IPS-20b (cell line): ENCODE data around the gene ARCN1.
"Not testable (repeated sequence)": the region's sequence is repeated elsewhere in the genome, so short reads cannot be mapped to it uniquely, and the experiment has no call there.

Experiments used
- H3K27ac ChIP-seq: one replicate; pipeline ENCODE4 v1.5.1; 2013; ENCODE audit warnings: low read length
- H3K27me3 ChIP-seq: 2 replicates; pipeline ENCODE4 v1.6.1; 2013; ENCODE audit warnings: mild to moderate bottlenecking, low read length, inconsistent platforms; ENCODE audit not compliant: insufficient read depth
- H3K36me3 ChIP-seq: 2 replicates; pipeline ENCODE4 v1.6.1; 2013; ENCODE audit warnings: low read depth, mild to moderate bottlenecking, inconsistent platforms, low read length, moderate library complexity; ENCODE audit not compliant: insufficient read depth
- H3K4me1 ChIP-seq: 2 replicates; pipeline ENCODE4 v1.6.1; 2013; ENCODE audit warnings: mild to moderate bottlenecking, control low read depth, inconsistent platforms, low read length, moderate library complexity; ENCODE audit not compliant: insufficient read depth
- H3K4me3 ChIP-seq: 2 replicates; pipeline ENCODE4 v1.5.1; 2013; ENCODE audit warnings: mild to moderate bottlenecking, low read length, inconsistent platforms
- H3K9ac ChIP-seq: 2 replicates; pipeline ENCODE4 v1.6.1; 2013; ENCODE audit warnings: low read depth, mild to moderate bottlenecking, inconsistent platforms, low read length, moderate library complexity
- H3K9me3 ChIP-seq: 2 replicates; pipeline ENCODE4 v1.6.1; 2013; ENCODE audit warnings: mild to moderate bottlenecking, low read depth, low read length, inconsistent platforms; ENCODE audit not compliant: insufficient read depth

The ARCN1 gene

GRCh38 chr11:118552341-118552740, 19.9 kb upstream of the ARCN1 start:
- Histone ChIP-seq H3K9me3 (no peaks in the 10 kb centered on the region), H3K9ac (no peak overlapping the region), H3K4me1 (no peaks in the 10 kb centered on the region), H3K27ac (no peak overlapping the region), H3K36me3 (peaks cover 22% of the 10 kb centered on the region), H3K27me3 (no peaks in the 10 kb centered on the region), H3K4me3 (no peak overlapping the region)

- H3K4me3 ChIP-seq, result no peak overlapping the region
- H3K9me3 ChIP-seq, result no peaks in the 10 kb centered on the region
- H3K27me3 ChIP-seq, result no peaks in the 10 kb centered on the region
- no peak overlapping the region for H3K9ac ChIP-seq
- H3K4me1 ChIP-seq, result no peaks in the 10 kb centered on the region
- peaks cover 6% of the 10 kb centered on the region for H3K36me3 ChIP-seq
- no peak overlapping the region for H3K27ac ChIP-seq
Measured at GRCh38 chr11:118560806-118561205, 11.4 kb upstream of the ARCN1 start.

- no peaks in the 10 kb centered on the region for H3K36me3 ChIP-seq
- H3K27ac ChIP-seq, result no peak overlapping the region
- H3K4me1 ChIP-seq, result no peaks in the 10 kb centered on the region
- H3K27me3 ChIP-seq, result no peaks in the 10 kb centered on the region
- H3K4me3 ChIP-seq, result peak overlapping the region; percentile 35; the same call in 1 of the 2 replicates
- H3K9me3 ChIP-seq, result no peaks in the 10 kb centered on the region
- no peak overlapping the region for H3K9ac ChIP-seq
Measured at GRCh38 chr11:118565051-118565450, 7.2 kb upstream of the ARCN1 start.

GRCh38 chr11:118569670-118570069, 2.5 kb upstream of the ARCN1 start:
- Histone ChIP-seq H3K27me3 (no peaks in the 10 kb centered on the region), H3K9ac (no peak overlapping the region), H3K27ac (no peak overlapping the region), H3K4me3 (no peak overlapping the region), H3K9me3 (no peaks in the 10 kb centered on the region), H3K4me1 (peaks cover 3% of the 10 kb centered on the region; the same call in 1 of the 2 replicates), H3K36me3 (no peaks in the 10 kb centered on the region)

GRCh38 chr11:118570787-118571186, 1.4 kb upstream of the ARCN1 start:
- Histone ChIP-seq H3K9me3 (no peaks in the 10 kb centered on the region), H3K4me3 (no peak overlapping the region), H3K36me3 (no peaks in the 10 kb centered on the region), H3K27me3 (no peaks in the 10 kb centered on the region), H3K27ac (no peak overlapping the region), H3K9ac (no peak overlapping the region), H3K4me1 (peaks cover 3% of the 10 kb centered on the region; the same call in 1 of the 2 replicates)

GRCh38 chr11:118571701-118572060, 528 bp upstream of the ARCN1 start:
- peak overlapping the region; percentile 97 for H3K4me3 ChIP-seq
- peak overlapping the region; percentile 97; the same call in 1 of the 2 replicates for H3K9ac ChIP-seq
- H3K4me1 ChIP-seq, H3K27me3 ChIP-seq, H3K27ac ChIP-seq, H3K36me3 ChIP-seq, H3K9me3 ChIP-seq: not testable (repeated sequence)

GRCh38 chr11:118572981-118573550, 857 bp downstream of the ARCN1 start:
- Histone ChIP-seq H3K9me3 (no peaks in the 10 kb centered on the region), H3K9ac (peak overlapping the region; percentile 97), H3K4me1 (peaks cover 3% of the 10 kb centered on the region; the same call in 1 of the 2 replicates), H3K36me3 (no peaks in the 10 kb centered on the region), H3K27ac (peak overlapping the region; percentile 61), H3K27me3 (no peaks in the 10 kb centered on the region), H3K4me3 (peak overlapping the region; percentile 97)

- Histone ChIP-seq H3K4me3 (no peak overlapping the region), H3K9ac (no peak overlapping the region)
Measured at GRCh38 chr11:118574636-118575035, 2.4 kb downstream of the ARCN1 start.

GRCh38 chr11:118577995-118578394, 5.8 kb downstream of the ARCN1 start:
- peaks cover 21% of the 10 kb centered on the region for H3K36me3 ChIP-seq

More at GRCh38 chr11:118574636-118575035, 2.4 kb downstream of the ARCN1 start:
- Histone ChIP-seq H3K4me1 (peaks cover 3% of the 10 kb centered on the region; the same call in 1 of the 2 replicates), H3K27ac (no peak overlapping the region), H3K36me3 (no peaks in the 10 kb centered on the region), H3K27me3 (no peaks in the 10 kb centered on the region), H3K9me3 (no peaks in the 10 kb centered on the region)

GRCh38 chr11:118581057-118581456, 8.8 kb downstream of the ARCN1 start:
- no peaks in the 10 kb centered on the region for H3K9me3 ChIP-seq
- H3K27me3 ChIP-seq, result no peaks in the 10 kb centered on the region
- H3K9ac ChIP-seq, result no peak overlapping the region
- no peaks in the 10 kb centered on the region for H3K4me1 ChIP-seq
- H3K27ac ChIP-seq, result no peak overlapping the region
- peaks cover 51% of the 10 kb centered on the region for H3K36me3 ChIP-seq
- H3K4me3 ChIP-seq, result no peak overlapping the region

More at GRCh38 chr11:118577995-118578394, 5.8 kb downstream of the ARCN1 start:
- not testable (repeated sequence) for H3K9ac ChIP-seq, H3K4me1 ChIP-seq, H3K4me3 ChIP-seq, H3K9me3 ChIP-seq, H3K27me3 ChIP-seq, H3K27ac ChIP-seq

- peaks cover 94% of the 10 kb centered on the region for H3K36me3 ChIP-seq
Measured at GRCh38 chr11:118587952-118588351, 15.7 kb downstream of the ARCN1 start.

GRCh38 chr11:118592616-118593367, 20.6 kb downstream of the ARCN1 start:
- peaks cover 90% of the 10 kb centered on the region for H3K36me3 ChIP-seq
- no peak overlapping the region for H3K27ac ChIP-seq
- no peaks in the 10 kb centered on the region for H3K27me3 ChIP-seq
- H3K4me1 ChIP-seq, result no peaks in the 10 kb centered on the region
- H3K9me3 ChIP-seq, result no peaks in the 10 kb centered on the region
- no peak overlapping the region for H3K9ac ChIP-seq
- H3K4me3 ChIP-seq, result no peak overlapping the region

More at GRCh38 chr11:118587952-118588351, 15.7 kb downstream of the ARCN1 start:
- Histone ChIP-seq H3K4me1 (no peaks in the 10 kb centered on the region), H3K27ac (no peak overlapping the region), H3K4me3 (no peak overlapping the region), H3K9ac (no peak overlapping the region), H3K9me3 (no peaks in the 10 kb centered on the region), H3K27me3 (no peaks in the 10 kb centered on the region)
